GM18505 (cell line): Measurements from ENCODE around the gene IGSF8.
A peak's percentile ranks its signal among the peaks of the same experiment; 100 is the strongest.

ENCODE experiments used
- ATAC-seq: cut with Tn5 transposase; IDR thresholded peaks from one replicate; pipeline ENCODE4 v1.9.1; 2021; ENCODE audit not compliant: unreplicated experiment
- POLR2A ChIP-seq: IDR thresholded peaks from 4 replicates; pipeline ENCODE4 v1.6.1; 2011; ENCODE audit warnings: borderline replicate concordance; ENCODE audit not compliant: insufficient read depth, insufficient read length; ENCODE audit errors: extremely low read depth

IGSF8 gene

GRCh38 chr1:160083968-160084770 is 14.2 kb downstream of the IGSF8 start:
- TF ChIP-seq POLR2A = no peak
- no peak for ATAC-seq

- no peak for ATAC-seq
Observed at GRCh38 chr1:160082926-160083325, 15.5 kb downstream of the IGSF8 start.

DNA sequence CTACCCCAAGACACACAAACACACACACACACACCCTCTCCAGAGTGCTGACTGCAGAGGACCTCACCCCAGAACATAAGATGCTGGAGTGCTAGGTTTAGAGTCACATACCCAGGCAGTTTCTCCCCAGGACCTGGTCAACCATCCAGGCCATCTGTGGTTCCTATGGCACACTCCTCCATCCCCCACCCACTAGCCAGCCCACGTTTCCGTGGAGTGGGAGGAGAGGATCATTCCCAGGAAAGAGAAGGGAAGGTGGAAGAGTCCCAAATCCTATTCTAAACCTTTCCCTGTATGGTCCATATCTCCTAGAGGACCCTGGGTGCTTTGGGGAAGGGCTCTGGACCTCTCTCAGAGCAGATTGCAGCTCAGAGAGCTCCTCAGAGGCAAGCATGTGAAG is 15.9 kb downstream of the IGSF8 start:
- no peak for TF ChIP-seq POLR2A
- ATAC-seq = no peak

More at GRCh38 chr1:160082926-160083325, 15.5 kb downstream of the IGSF8 start:
- no peak for TF ChIP-seq POLR2A

GRCh38 chr1:160081261-160081936 is 17.0 kb downstream of the IGSF8 start, which contains the start of gene KCNJ9:
TSS of gene KCNJ9 (plus strand) at chr1:160081538. CDS start at chr1:160084031, 2,493 bp downstream.
- ATAC-seq = no peak
- no peak for TF ChIP-seq POLR2A

DNA sequence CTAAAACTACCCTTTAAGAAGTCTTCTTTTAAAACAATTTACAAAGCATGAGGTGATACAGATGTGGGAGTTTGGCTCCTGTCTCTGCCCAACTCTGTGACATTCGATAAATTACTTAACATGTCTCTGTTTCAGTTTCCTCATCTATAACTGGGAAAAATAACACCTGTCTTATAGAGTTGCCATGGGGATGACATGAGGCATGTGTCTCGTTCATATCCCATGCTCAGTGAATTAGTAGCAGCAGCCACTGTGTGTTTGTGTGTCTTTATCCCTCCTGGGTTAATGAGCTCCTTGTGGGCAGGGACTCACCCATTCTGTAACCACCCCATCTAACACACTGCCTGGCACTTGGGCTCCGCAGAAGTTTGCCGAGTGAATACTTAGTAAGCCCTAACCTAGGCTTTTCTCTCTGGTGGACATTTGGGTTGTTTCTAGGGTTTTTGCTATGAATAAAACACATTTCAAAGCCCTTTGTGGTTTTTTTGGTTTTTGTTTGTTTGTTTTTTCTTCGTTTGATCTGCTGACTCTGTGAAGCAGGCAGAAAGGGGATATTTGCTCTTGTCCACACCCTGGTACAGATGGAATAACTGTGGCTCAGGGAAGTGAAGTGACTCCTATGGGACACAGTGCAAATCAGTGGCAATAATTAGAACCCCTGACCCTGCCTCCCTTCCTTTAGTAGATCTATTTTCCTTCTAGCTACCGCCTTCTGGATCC is 17.9 kb downstream of the IGSF8 start:
- no peak for ATAC-seq
- TF ChIP-seq POLR2A = no peak

GRCh38 chr1:160079448-160079847 is 19.0 kb downstream of the IGSF8 start:
- TF ChIP-seq POLR2A = no peak

DNA sequence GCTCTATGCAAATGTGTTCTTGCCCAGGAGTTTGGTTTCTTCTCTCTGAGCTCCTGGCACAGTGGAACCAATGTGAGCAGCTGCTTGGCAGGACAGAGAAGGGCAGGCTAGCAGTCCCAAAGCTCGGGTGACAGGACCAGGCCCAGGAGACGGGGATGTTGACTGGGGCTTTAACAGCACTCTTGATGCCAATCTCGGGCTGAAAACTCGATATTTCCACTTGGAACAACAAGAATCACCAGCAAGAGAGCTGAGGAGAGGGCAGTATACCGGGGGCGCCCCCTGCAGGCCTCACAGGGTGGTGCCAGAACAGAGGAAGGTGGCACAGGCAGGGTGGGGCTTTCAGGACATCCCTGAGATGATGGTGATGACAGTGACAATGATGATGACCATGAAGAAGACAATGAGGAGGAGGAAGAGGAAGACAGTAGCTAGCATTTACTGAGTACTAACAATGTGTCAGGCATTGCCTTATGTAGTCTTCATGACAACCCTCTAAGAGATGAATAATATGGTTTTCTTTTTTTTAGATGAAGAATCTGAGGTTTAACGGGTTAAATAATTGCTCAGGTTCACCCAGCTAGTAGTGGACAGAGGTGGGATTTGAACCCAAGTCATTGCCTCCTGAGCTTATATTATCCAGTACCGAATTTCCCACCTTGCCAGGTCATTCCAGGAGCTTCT is 19.8 kb downstream of the IGSF8 start:
- TF ChIP-seq POLR2A = no peak
- ATAC-seq = peak; percentile 71

More at GRCh38 chr1:160079448-160079847, 19.0 kb downstream of the IGSF8 start:
- ATAC-seq = no peak

DNA sequence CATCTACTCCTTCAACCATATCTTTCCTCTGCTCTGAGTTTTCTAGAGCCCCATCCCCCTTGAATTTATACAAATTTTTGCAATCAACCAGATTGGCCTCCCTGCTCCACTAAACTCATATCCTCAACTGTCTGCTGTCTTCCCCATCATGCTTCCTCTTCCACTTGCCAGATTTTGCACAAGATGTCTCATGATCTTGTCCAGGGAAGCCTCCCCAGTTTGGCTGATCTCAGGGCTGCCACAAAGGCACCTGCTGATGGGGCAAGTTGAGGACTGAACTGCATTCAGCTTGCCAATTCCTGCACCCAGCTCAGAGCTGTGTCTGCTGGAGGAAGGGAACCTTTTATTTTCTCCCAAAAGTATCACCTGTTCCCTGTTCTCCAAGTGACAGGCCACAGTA is 20.9 kb downstream of the IGSF8 start:
- ATAC-seq = no peak
- no peak for TF ChIP-seq POLR2A

GRCh38 chr1:160076295-160076694 is 22.1 kb downstream of the IGSF8 start:
- no peak for ATAC-seq

DNA sequence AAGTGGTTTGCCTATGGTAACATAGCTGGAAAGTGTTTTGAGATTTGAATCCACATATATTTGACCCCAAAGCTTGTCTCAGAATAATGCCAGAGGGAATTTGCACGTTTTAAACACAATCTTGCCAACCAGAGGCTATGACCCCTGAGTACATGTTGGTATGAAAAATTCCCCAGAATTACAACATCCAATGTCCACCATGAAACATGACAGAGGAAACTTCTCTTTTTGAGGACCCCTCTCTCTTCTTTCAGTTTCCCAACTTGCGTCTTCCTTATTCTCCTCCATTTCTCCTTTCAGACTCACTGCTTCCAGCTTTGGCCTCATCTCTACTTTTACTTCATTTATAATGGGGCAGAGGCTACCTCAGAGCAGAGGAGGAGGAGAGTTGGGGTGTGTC is 22.6 kb downstream of the IGSF8 start:
- no peak for TF ChIP-seq POLR2A
- ATAC-seq = no peak

More at GRCh38 chr1:160076295-160076694, 22.1 kb downstream of the IGSF8 start:
- TF ChIP-seq POLR2A = no peak

- ATAC-seq = no peak
- TF ChIP-seq POLR2A = no peak
Observed at GRCh38 chr1:160074865-160075264, 23.6 kb downstream of the IGSF8 start.

- ATAC-seq = no peak
- TF ChIP-seq POLR2A = no peak
Observed at GRCh38 chr1:160071289-160071688, 27.1 kb downstream of the IGSF8 start.
